Adrenal gland (tissue), 12 donors: ENCODE results near the gene RBM33. TPM values are rescaled to one million over a fixed set of nuclear protein-coding genes. Genes with fewer than 3 reads are reported as not detected.

ENCODE experiments used
- DNase-seq, 7 donors: peaks; one replicate each; pipeline ENCODE4 v3.0.0-alpha.2; 2019 to 2020
- H3K27ac ChIP-seq, 5 donors: fragments of 200-600 bp; sonication (generic) in 4 of 5; 1 replicate in 3 of 5; 2 replicates in 2 of 5; pipeline versions ENCODE4 v1.5.1 to v1.8.0; 2016 to 2020; ENCODE audit warnings: mild to moderate bottlenecking in 1 of 5
- H3K27me3 ChIP-seq: fragments of 200-600 bp; 2 replicates; pipeline ENCODE4 v1.8.0; 2021
- H3K36me3 ChIP-seq, 2 donors: fragments of 200-600 bp; replicated peaks in 1 of 2; 1 replicate in 1 of 2; 2 replicates in 1 of 2; pipeline versions ENCODE4 v1.5.1 to v1.8.0; 2018 to 2022
- H3K4me1 ChIP-seq, 2 donors: fragments of 200-600 bp; replicated peaks in 1 of 2; 1 replicate in 1 of 2; 2 replicates in 1 of 2; pipeline versions ENCODE4 v1.5.1 to v1.8.0; 2018 to 2021
- H3K4me3 ChIP-seq, 4 donors: fragments of 200-600 bp; sonication (generic) in 3 of 4; one replicate each; pipeline ENCODE4 v1.5.1; 2016 to 2018
- H3K9me3 ChIP-seq, 3 donors: fragments of 200-600 bp; sonication (generic) in 1 of 3; replicated peaks in 1 of 3; 1 replicate in 2 of 3; 2 replicates in 1 of 3; pipeline versions ENCODE4 v1.5.1 to v1.8.0; 2016 to 2021
- CTCF ChIP-seq, 6 experiments: fragments of 450-650 bp in 4 of 6; fragments of 200-600 bp in 2 of 6; sonication (generic) in 1 of 6; IDR thresholded peaks; 1 replicate in 5 of 6; 2 replicates in 1 of 6; pipeline versions ENCODE4 v1.5.1 to v1.8.0; 2016 to 2021; ENCODE audit warnings: antibody characterized with exemption in 6 of 6, mild to moderate bottlenecking in 2 of 6, moderate library complexity in 1 of 6
- POLR2A ChIP-seq, 2 donors: fragments of 450-650 bp; IDR thresholded peaks; one replicate each; pipeline ENCODE4 v1.6.1; 2017; ENCODE audit warnings: antibody characterized with exemption in 2 of 2, mild to moderate bottlenecking in 2 of 2, moderate library complexity in 1 of 2
- WGBS, 4 donors: extraction: QIAGEN DNeasy Blood & Tissue Kit in 2 of 4; methylation state at CpG; one replicate each; pipeline versions ENCODE4 v1.1.5 to v1.1.7; 2013 to 2017; 5-methylcytosine and 5-hydroxymethylcytosine counted together
- intact Hi-C, 2 donors: fragments of 100-400 bp; cut with DNase I; formaldehyde crosslinking; loops; one replicate each; pipeline versions ENCODE4 v1.14.1 to v1.15.0; 2022 to 2023
- polyA plus RNA-seq, 3 donors: library from polyadenylated mRNA; stranded (reverse); fragments of 200-250 nt in 2 of 3; fragments of 350-450 nt in 1 of 3; fragmentation: Illumina TruSeq in 1 of 3; extraction: RNeasy Lipid Tissue Mini Kit (QIAGEN cat#74804) in 1 of 3; gene quantifications; one replicate each; pipeline ENCODE4 v1.2.3, GENCODE V29; 2013 to 2014
- total RNA-seq, 9 donors: library from RNA; depleted of rRNA in 4 of 9; stranded (reverse); fragments of >200 nt in 4 of 9; fragments of 120-200 nt in 1 of 9; fragmentation: NEBNext Ultra II Directional in 1 of 9; extraction: Animal tissue kit (Norgen Biotek cat#: 25700) in 1 of 9; gene quantifications; one replicate each; pipeline versions ENCODE4 v1.1.0 to v1.2.4, GENCODE V29; 2013 to 2023
- donor health status: healthy with polysubstance abuse.
- donor health status: Bipolar disorder and iron deficiency.
- donor health status: DM: yes; HTN: yes; CAD: no.
- donor health status: DM: no; HTN: no; CAD: no.
- donor health status: DM: no; HTN: no; CAD: no.
- donor health status: DM: yes; HTN: yes; CAD: no.

The RBM33 gene
- total and polyA plus RNA-seq, 12 donors: 10.3 to 57.1 (median 36.9) TPM

GRCh38 chr7:155818820-155819168 is 174.3 kb downstream of the RBM33 start:
- peaks cover 5 to 7% of the 10 kb centered on the region in 2 donors for H3K4me1 ChIP-seq
- no peak overlapping the region for H3K4me3 ChIP-seq
- H3K27me3 ChIP-seq: peaks cover 6% of the 10 kb centered on the region
- no peak overlapping the region for H3K27ac ChIP-seq
- no peak for TF ChIP-seq POLR2A (IDR thresholded peaks at IDR 0.05)
- TF ChIP-seq CTCF (IDR thresholded peaks at IDR 0.05): no peak
- 78 to 86% (median 82%) methylated on average over 6 of the region's 6 CpGs for WGBS, 4 donors
- H3K36me3 ChIP-seq: no peaks in the 10 kb centered on the region
- intact Hi-C loops: no loop called here
- no peak for DNase-seq
- no peaks in the 10 kb centered on the region for H3K9me3 ChIP-seq

- no peak for DNase-seq
- H3K27me3 ChIP-seq: peaks cover 5% of the 10 kb centered on the region
- intact Hi-C loops: no loop called here
- 79 to 86% (median 81%) methylated on average over 6 to 12 of the region's 12 CpGs for WGBS, 4 donors
- no peak for TF ChIP-seq POLR2A (IDR thresholded peaks at IDR 0.05)
- TF ChIP-seq CTCF (IDR thresholded peaks at IDR 0.05): no peak
- no peak overlapping the region for H3K4me3 ChIP-seq
- no peaks in the 10 kb centered on the region for H3K36me3 ChIP-seq
- peaks cover 5 to 7% of the 10 kb centered on the region in 2 donors for H3K4me1 ChIP-seq
- no peak overlapping the region for H3K27ac ChIP-seq
- H3K9me3 ChIP-seq: no peaks in the 10 kb centered on the region
Observed at GRCh38 chr7:155819186-155819585, 174.7 kb downstream of the RBM33 start.

- H3K27ac ChIP-seq: no peak overlapping the region
- no peaks in the 10 kb centered on the region for H3K9me3 ChIP-seq
- peaks cover 5 to 7% of the 10 kb centered on the region in 2 donors for H3K4me1 ChIP-seq
- no peak for DNase-seq
- intact Hi-C loops: no loop called here
- no peaks in the 10 kb centered on the region for H3K36me3 ChIP-seq
- WGBS, 4 donors: 84 to 90% (median 89%) methylated on average over 12 to 18 of the region's 18 CpGs
- H3K27me3 ChIP-seq: no peaks in the 10 kb centered on the region
- no peak overlapping the region for H3K4me3 ChIP-seq
- no peak for TF ChIP-seq POLR2A (IDR thresholded peaks at IDR 0.05)
- no peak for TF ChIP-seq CTCF (IDR thresholded peaks at IDR 0.05)
Observed at GRCh38 chr7:155820246-155820645, 175.8 kb downstream of the RBM33 start.

GRCh38 chr7:155820788-155821187 is 176.3 kb downstream of the RBM33 start:
- TF ChIP-seq POLR2A (IDR thresholded peaks at IDR 0.05) (no peak), CTCF (IDR thresholded peaks at IDR 0.05) (no peak)
- no peaks in the 10 kb centered on the region for H3K9me3 ChIP-seq
- intact Hi-C loops: no loop called here
- 88 to 93% (median 92%) methylated on average over 9 to 13 of the region's 13 CpGs for WGBS, 4 donors
- H3K4me3 ChIP-seq: no peak overlapping the region
- no peak for DNase-seq
- no peaks in the 10 kb centered on the region for H3K36me3 ChIP-seq
- peaks cover 5 to 7% of the 10 kb centered on the region in 2 donors for H3K4me1 ChIP-seq
- no peak overlapping the region for H3K27ac ChIP-seq
- no peaks in the 10 kb centered on the region for H3K27me3 ChIP-seq
